Caco-2 (cell line): ENCODE measurements around the gene CCDC102A. TPM values are rescaled to one million over a fixed set of nuclear protein-coding genes. Genes with fewer than 3 reads are reported as not detected.
"Not testable (repeated sequence)": the region's sequence is repeated elsewhere in the genome, so short reads cannot be mapped to it uniquely, and the experiment has no call there.

ENCODE experiments used
- BruUV-seq: library from RNA; stranded (reverse); fragments of 400-500 nt; replicated peaks from 2 replicates; lab custom pipeline; 2021; lab: Mats Ljungman, UMichigan
- CTCF ChIA-PET: fragments of 300-600 bp; sonication (Branson Sonifier 250); formaldehyde crosslinking; loops from one replicate; lab custom pipeline; 2022; ENCODE audit warnings: antibody characterized with exemption; lab: Charles Lee
- POLR2A ChIA-PET: fragments of 300-600 bp; sonication (Branson Sonifier 250); formaldehyde crosslinking; loops from one replicate; lab custom pipeline; 2022; ENCODE audit warnings: antibody characterized with exemption; lab: Charles Lee
- DNase-seq, 2 experiments: peaks; one replicate each; pipeline versions ENCODE4 v3.0.0 to v3.0.0-alpha.2; 2020 to 2022
- H3K27me3 ChIP-seq: replicated peaks from 2 replicates; pipeline ENCODE4 v1.6.0; 2011; ENCODE audit warnings: low read length; ENCODE audit not compliant: control insufficient read depth, insufficient read depth
- H3K36me3 ChIP-seq: 2 replicates; pipeline ENCODE4 v1.5.1; 2011; ENCODE audit warnings: low read length; ENCODE audit not compliant: control insufficient read depth, insufficient read depth
- H3K4me1 ChIP-seq: fragments of 250-450 bp; sonication (Bioruptor Pico); 2 replicates; pipeline ENCODE4 v1.5.1; 2020; ENCODE audit warnings: mild to moderate bottlenecking
- H3K4me3 ChIP-seq: 2 replicates; pipeline ENCODE4 v1.5.1; 2011; ENCODE audit warnings: low read depth, mild to moderate bottlenecking, control low read depth, low read length
- H3K9me3 ChIP-seq: fragments of 250-450 bp; sonication (Bioruptor Pico); 2 replicates; pipeline ENCODE4 v1.5.1; 2020; ENCODE audit warnings: mild to moderate bottlenecking, moderate library complexity
- H3K27ac Mint-ChIP-seq: one replicate; pipeline ENCODE4 v1.8.0; 2022; ENCODE audit warnings: mixed read lengths; ENCODE audit not compliant: unreplicated experiment
- H3K27me3 Mint-ChIP-seq: one replicate; pipeline ENCODE4 v1.8.0; 2022; ENCODE audit warnings: mixed read lengths; ENCODE audit not compliant: insufficient read depth, unreplicated experiment
- H3K36me3 Mint-ChIP-seq: one replicate; pipeline ENCODE4 v1.8.0; 2022; ENCODE audit warnings: mild to moderate bottlenecking, mixed read lengths; ENCODE audit not compliant: insufficient read depth, unreplicated experiment
- H3K4me1 Mint-ChIP-seq: one replicate; pipeline ENCODE4 v1.8.0; 2022; ENCODE audit warnings: low read depth, mixed read lengths; ENCODE audit not compliant: unreplicated experiment
- H3K4me3 Mint-ChIP-seq: one replicate; pipeline ENCODE4 v1.8.0; 2022; ENCODE audit warnings: mild to moderate bottlenecking, moderate library complexity, mixed read lengths; ENCODE audit not compliant: unreplicated experiment
- H3K9me3 Mint-ChIP-seq: one replicate; pipeline ENCODE4 v1.8.0; 2022; ENCODE audit warnings: mixed read lengths; ENCODE audit not compliant: unreplicated experiment
- CTCF ChIP-seq, 2 experiments: fragments of 200-600 bp in 1 of 2; IDR thresholded peaks; 1 replicate in 1 of 2; 2 replicates in 1 of 2; pipeline versions ENCODE4 v1.5.1 to v1.8.0; 2011 to 2022; ENCODE audit warnings: antibody characterized with exemption in 1 of 2, control low read depth in 1 of 2, inconsistent platforms in 1 of 2, low read depth in 1 of 2, low read length in 1 of 2, mild to moderate bottlenecking in 1 of 2, moderate library complexity in 1 of 2; ENCODE audit not compliant: insufficient read depth in 1 of 2, severe bottlenecking in 1 of 2, unreplicated experiment in 1 of 2
- intact Hi-C: fragments of 100-400 bp; cut with micrococcal nuclease; formaldehyde crosslinking; loops from one replicate; pipeline ENCODE4 v1.10.0; 2022; ENCODE audit not compliant: unreplicated experiment
- total RNA-seq: library from RNA; stranded (reverse); gene quantifications from 2 replicates; pipeline ENCODE4 v1.2.3, GENCODE V29; 2022

The CCDC102A gene
- total RNA-seq, 1 experiment from 2014 or later: 11.8 TPM

- Mint-ChIP-seq H3K4me3 (no peak overlapping the region), H3K36me3 (no peaks in the 10 kb centered on the region), H3K27ac (no peak overlapping the region), H3K4me1 (peaks cover 7% of the 10 kb centered on the region), H3K27me3 (no peaks in the 10 kb centered on the region), H3K9me3 (no peaks in the 10 kb centered on the region)
- ChIA-PET POLR2A (no interaction called here), CTCF (interaction anchor here (0.6 kb wide), 1 partner anchor 119 kb away, joined by 3 read pairs; no protein-coding TSS in a partner anchor)
- TF ChIP-seq CTCF (IDR thresholded peaks at IDR 0.05; ENCODE audit: insufficient read depth in 1 of 2, low read depth in 1 of 2, low read length in 1 of 2, severe bottlenecking in 1 of 2, unreplicated experiment in 1 of 2): no peak
- no TSS peak for BruUV-seq
- H3K27me3 ChIP-seq: no peaks in the 10 kb centered on the region
- no peaks in the 10 kb centered on the region for H3K36me3 ChIP-seq
- no peaks in the 10 kb centered on the region; the same call in 1 of the 2 replicates for H3K4me1 ChIP-seq
- H3K4me3 ChIP-seq: no peak overlapping the region
- H3K9me3 ChIP-seq: no peaks in the 10 kb centered on the region
- intact Hi-C loops: no loop called here
- no peak for DNase-seq
Observed at GRCh38 chr16:57502048-57502775, 34.2 kb downstream of the CCDC102A start.

GRCh38 chr16:57501492-57501891 is 34.9 kb downstream of the CCDC102A start:
- ChIA-PET POLR2A (no interaction called here), CTCF (interaction anchor here (0.6 kb wide), 2 partner anchors 88 to 119 kb away, joined by 3 to 4 read pairs; no protein-coding TSS in a partner anchor)
- Histone ChIP-seq H3K4me1 (no peaks in the 10 kb centered on the region; the same call in 1 of the 2 replicates), H3K27me3 (no peaks in the 10 kb centered on the region), H3K9me3 (no peaks in the 10 kb centered on the region), H3K36me3 (no peaks in the 10 kb centered on the region), H3K4me3 (no peak overlapping the region)
- no peak for TF ChIP-seq CTCF (IDR thresholded peaks at IDR 0.05; ENCODE audit: insufficient read depth in 1 of 2, low read depth in 1 of 2, low read length in 1 of 2, severe bottlenecking in 1 of 2, unreplicated experiment in 1 of 2)
- intact Hi-C loops: no loop called here
- Mint-ChIP-seq H3K4me3 (no peak overlapping the region), H3K36me3 (no peaks in the 10 kb centered on the region), H3K4me1 (peaks cover 7% of the 10 kb centered on the region), H3K9me3 (no peaks in the 10 kb centered on the region), H3K27ac (peak overlapping the region; percentile 19), H3K27me3 (no peaks in the 10 kb centered on the region)
- DNase-seq: no peak
- no TSS peak for BruUV-seq

GRCh38 chr16:57500578-57501111 is 35.7 kb downstream of the CCDC102A start:
- no peaks in the 10 kb centered on the region for H3K36me3 ChIP-seq
- POLR2A ChIA-PET: no interaction called here
- no peak overlapping the region for H3K4me3 ChIP-seq
- H3K27ac Mint-ChIP-seq: peak overlapping the region; percentile 19
- BruUV-seq: no TSS peak
- H3K9me3 ChIP-seq: no peaks in the 10 kb centered on the region
- no peak overlapping the region for H3K4me3 Mint-ChIP-seq
- H3K9me3 Mint-ChIP-seq: no peaks in the 10 kb centered on the region
- H3K27me3 Mint-ChIP-seq: no peaks in the 10 kb centered on the region
- TF ChIP-seq CTCF (IDR thresholded peaks at IDR 0.05; ENCODE audit: insufficient read depth in 1 of 2, low read depth in 1 of 2, low read length in 1 of 2, severe bottlenecking in 1 of 2, unreplicated experiment in 1 of 2): no peak
- no peaks in the 10 kb centered on the region for H3K27me3 ChIP-seq
- DNase-seq: no peak
- no peaks in the 10 kb centered on the region for H3K36me3 Mint-ChIP-seq
- H3K4me1 Mint-ChIP-seq: peaks cover 7% of the 10 kb centered on the region
- intact Hi-C loops: no loop called here
- no peaks in the 10 kb centered on the region; the same call in 1 of the 2 replicates for H3K4me1 ChIP-seq
- CTCF ChIA-PET: no interaction called here

GRCh38 chr16:57499941-57500340 is 36.4 kb downstream of the CCDC102A start:
- H3K27me3 Mint-ChIP-seq, BruUV-seq, DNase-seq, H3K27me3 ChIP-seq, POLR2A ChIA-PET, H3K27ac Mint-ChIP-seq, H3K36me3 Mint-ChIP-seq, H3K4me1 ChIP-seq, H3K4me1 Mint-ChIP-seq, H3K4me3 Mint-ChIP-seq, H3K9me3 ChIP-seq, H3K9me3 Mint-ChIP-seq, intact Hi-C loops, H3K4me3 ChIP-seq, H3K36me3 ChIP-seq: not testable (repeated sequence)
- CTCF ChIA-PET: interaction anchor here (0.6 kb wide), 1 partner anchor 36 kb away, joined by 5 read pairs; the partner anchor contains the start of gene CCDC102A
